ENCODE measurements around the gene PRKCSH. TPM values are rescaled to one million over a fixed set of nuclear protein-coding genes. Genes with fewer than 3 reads are reported as not detected.
A peak's percentile ranks its signal among the peaks of the same experiment; 100 is the strongest.

Gene PRKCSH
- total RNA-seq (100 to 1,000 TPM; 248 to 382 (median 334) TPM), total RNA-seq (65.1 to 216 (median 160) reads per million in 29 experiments)
- 122 TPM for total RNA-seq (2013)

- CTCF ChIA-PET = interaction anchor here in 1 of 2 donors (0.7 to 1.8 kb wide), 4 partner anchors 13 to 60 kb away, joined by 6 to 24 read pairs (median 15); partner anchors contain the start of gene SWSAP1
- POLR2A ChIA-PET = interaction anchor here in 1 of 2 donors (1.0 to 1.4 kb wide), 2 partner anchors 54 to 61 kb away, joined by 5 to 6 read pairs; partner anchors contain the start of gene SWSAP1
- Histone ChIP-seq H3K4me3 (ENCODE audit: control insufficient read depth in 1 of 2, extremely low read depth in 1 of 2, low read length in 1 of 2) (peak within 1 kb of the TSS; percentile 92 to 96), H3K4me1 (ENCODE audit: control insufficient read depth in 1 of 2, extremely low read depth in 1 of 2, insufficient read depth in 2 of 2, low read length in 2 of 2) (peaks cover 6 to 27% of the 10 kb centered on the region in 2 experiments), H3K36me3 (ENCODE audit: control insufficient read depth in 2 of 2, extremely low read depth in 1 of 2, insufficient read depth in 1 of 2, low read length in 1 of 2) (peaks cover 5 to 27% of the 10 kb centered on the region in 2 donors), H3K27me3 (replicated peaks in 1 of 2; ENCODE audit: control insufficient read depth in 2 of 2, extremely low read depth in 1 of 2, insufficient read depth in 2 of 2, low read length in 1 of 2) (peaks cover 0 to 9% of the 10 kb centered on the region in 2 experiments), H3K27ac (ENCODE audit: low read length) (peak within 1 kb of the TSS; percentile 75), H3K9me3 (no peaks in the 10 kb centered on the region)
- peaks cover 0 to 6% of the 10 kb centered on the region in 2 donors for H3K27me3 Mint-ChIP-seq
- ATAC-seq (replicated peaks in 1 of 4) = peak; percentile 93 to 97 (median 95)
- peak within 1 kb of the TSS; percentile 98 to 99 (median 99) for H3K4me3 Mint-ChIP-seq
- peaks cover 11% of the 10 kb centered on the region for H3K36me3 Mint-ChIP-seq
- WGBS (ENCODE audit: insufficient coverage) = under 1% methylated on average over 48 of the region's 53 CpGs
- peak; percentile 91 to 99 (median 96) for DNase-seq
- H3K9me3 Mint-ChIP-seq = no peaks in the 10 kb centered on the region
- peak within 1 kb of the TSS; percentile 94 to 98 for H3K27ac Mint-ChIP-seq
- H3K4me1 Mint-ChIP-seq = peaks cover 23 to 31% (median 25%) of the 10 kb centered on the region in 3 donors
These were observed at the start of gene PRKCSH, which contains the start of gene ODAD3 for GRCh38 chr19:11435057-11435832. Gene PRKCSH (plus strand): TSS chr19:11435635. CDS start chr19:11436118, 483 bp downstream. Gene ODAD3 (minus strand): TSS chr19:11435121. CDS start chr19:11435016, 105 bp downstream.

DNA sequence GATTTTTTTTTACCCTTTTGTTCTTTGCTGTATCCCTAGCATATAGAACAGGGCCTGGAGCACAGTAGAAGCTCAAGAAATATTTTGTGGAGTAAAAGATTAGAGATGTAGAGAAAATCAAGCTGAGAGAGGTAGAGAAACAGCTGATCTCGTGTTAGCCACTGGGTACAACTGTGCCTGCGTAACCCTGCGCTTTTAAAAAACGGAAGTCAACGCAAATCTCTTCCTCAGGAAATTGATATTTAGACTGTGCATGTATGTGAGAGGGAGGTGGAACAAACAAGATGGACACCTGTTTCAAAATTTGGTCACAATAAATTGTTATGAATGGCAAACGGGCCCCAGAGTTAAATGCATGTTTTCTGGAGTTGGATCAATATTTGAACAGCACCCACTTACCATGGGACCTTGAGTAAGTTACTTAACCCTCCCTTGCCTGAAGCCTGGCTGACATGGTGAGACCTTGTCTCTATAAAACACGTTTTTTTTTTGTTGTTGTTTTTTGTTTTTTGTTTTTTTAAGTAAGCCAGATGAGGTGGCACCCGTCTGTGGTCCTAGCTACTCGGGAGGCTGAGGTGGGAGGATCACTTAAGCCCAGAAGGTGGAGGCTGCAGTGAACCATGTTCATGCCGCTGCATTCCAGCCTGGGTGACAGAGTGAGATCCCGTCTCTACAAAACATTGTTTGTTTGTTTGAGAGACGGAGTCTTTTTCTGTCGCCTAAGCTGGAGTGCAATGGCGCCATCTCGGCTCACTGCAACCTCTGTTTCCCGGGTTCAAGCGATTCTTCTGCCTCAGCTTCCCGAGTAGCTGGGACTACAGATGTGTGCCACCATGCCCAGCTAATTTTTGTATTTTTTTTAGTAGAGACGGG lies 48.0 kb upstream of the PRKCSH start:
- Mint-ChIP-seq H3K36me3 (no peaks in the 10 kb centered on the region), H3K9me3 (peaks cover 0 to 4% (median 0%) of the 10 kb centered on the region in 3 donors), H3K27me3 (peaks cover 0 to 9% of the 10 kb centered on the region in 2 donors), H3K4me3 (no peak overlapping the region), H3K27ac (no peak overlapping the region), H3K4me1 (peaks cover 13 to 20% (median 17%) of the 10 kb centered on the region in 3 donors)
- Histone ChIP-seq H3K36me3 (ENCODE audit: control insufficient read depth in 2 of 2, extremely low read depth in 1 of 2, insufficient read depth in 1 of 2, low read length in 1 of 2) (no peaks in the 10 kb centered on the region), H3K27me3 (replicated peaks in 1 of 2; ENCODE audit: control insufficient read depth in 2 of 2, extremely low read depth in 1 of 2, insufficient read depth in 2 of 2, low read length in 1 of 2) (peaks cover 0 to 32% of the 10 kb centered on the region in 2 experiments), H3K4me1 (ENCODE audit: control insufficient read depth in 1 of 2, extremely low read depth in 1 of 2, insufficient read depth in 2 of 2, low read length in 2 of 2) (peaks cover 0 to 31% of the 10 kb centered on the region in 2 experiments), H3K27ac (ENCODE audit: low read length) (no peak overlapping the region), H3K9me3 (no peaks in the 10 kb centered on the region), H3K4me3 (ENCODE audit: control insufficient read depth in 1 of 2, extremely low read depth in 1 of 2, low read length in 1 of 2) (no peak overlapping the region)
- WGBS (ENCODE audit: insufficient coverage) = 49% methylated on average over 8 of the region's 19 CpGs
- ChIA-PET POLR2A (no interaction called here), CTCF (no interaction called here)
- ATAC-seq (replicated peaks in 1 of 4) = peak in 3 of 4 experiments; percentile 31 to 67 (median 35)
- DNase-seq = no peak

- no CpG with 5 or more reads among the region's 2 CpGs for WGBS (ENCODE audit: insufficient coverage)
- Histone ChIP-seq H3K36me3 (ENCODE audit: control insufficient read depth in 2 of 2, extremely low read depth in 1 of 2, insufficient read depth in 1 of 2, low read length in 1 of 2) (no peaks in the 10 kb centered on the region), H3K4me1 (ENCODE audit: control insufficient read depth in 1 of 2, extremely low read depth in 1 of 2, insufficient read depth in 2 of 2, low read length in 2 of 2) (peaks cover 0 to 11% of the 10 kb centered on the region in 2 experiments), H3K27me3 (replicated peaks in 1 of 2; ENCODE audit: control insufficient read depth in 2 of 2, extremely low read depth in 1 of 2, insufficient read depth in 2 of 2, low read length in 1 of 2) (peaks cover 0 to 12% of the 10 kb centered on the region in 2 experiments), H3K27ac (ENCODE audit: low read length) (no peak overlapping the region), H3K4me3 (ENCODE audit: control insufficient read depth in 1 of 2, extremely low read depth in 1 of 2, low read length in 1 of 2) (no peak overlapping the region), H3K9me3 (no peaks in the 10 kb centered on the region)
- no peak for DNase-seq
- CTCF ChIA-PET = interaction anchor here in 1 of 2 donors (0.6 kb wide), 1 partner anchor 99 kb away, joined by 3 read pairs; no protein-coding TSS in a partner anchor
- Mint-ChIP-seq H3K9me3 (peaks cover 0 to 4% (median 0%) of the 10 kb centered on the region in 3 donors), H3K27ac (no peak overlapping the region), H3K27me3 (peaks cover 4 to 8% of the 10 kb centered on the region in 2 donors), H3K4me1 (peaks cover 7 to 10% (median 8%) of the 10 kb centered on the region in 3 donors), H3K4me3 (no peak overlapping the region), H3K36me3 (no peaks in the 10 kb centered on the region)
- POLR2A ChIA-PET = interaction anchor here in 1 of 2 donors (0.6 kb wide), 2 partner anchors 62 to 1131 kb away, joined by 8 to 9 read pairs; no protein-coding TSS in a partner anchor
- ATAC-seq (replicated peaks in 1 of 4) = no peak
These were observed 45.1 kb upstream of the PRKCSH start for GRCh38 chr19:11390359-11390758.

- POLR2A ChIA-PET = interaction anchor here (0.6 kb wide), 2 partner anchors 15 to 1132 kb away, joined by 3 to 9 read pairs; no protein-coding TSS in a partner anchor
- no peak overlapping the region for H3K27ac Mint-ChIP-seq
- H3K9me3 Mint-ChIP-seq = peaks cover 0 to 4% (median 0%) of the 10 kb centered on the region in 3 donors
These were observed 44.3 kb upstream of the PRKCSH start for GRCh38 chr19:11390933-11391680.

GRCh38 chr19:11397089-11397610 lies 38.3 kb upstream of the PRKCSH start:
- DNase-seq (no peak), ATAC-seq (replicated peaks in 1 of 4) (no peak)
- no peak overlapping the region for H3K27ac ChIP-seq (ENCODE audit: low read length)
- ChIA-PET CTCF (no interaction called here), POLR2A (no interaction called here)
- H3K27me3 ChIP-seq (replicated peaks in 1 of 2; ENCODE audit: control insufficient read depth in 2 of 2, extremely low read depth in 1 of 2, insufficient read depth in 2 of 2, low read length in 1 of 2) = peaks cover 0 to 15% of the 10 kb centered on the region in 2 experiments
- no peaks in the 10 kb centered on the region for H3K4me1 ChIP-seq (ENCODE audit: control insufficient read depth in 1 of 2, extremely low read depth in 1 of 2, insufficient read depth in 2 of 2, low read length in 2 of 2)
- Mint-ChIP-seq H3K27ac (no peak overlapping the region), H3K9me3 (no peaks in the 10 kb centered on the region), H3K36me3 (no peaks in the 10 kb centered on the region), H3K27me3 (peaks cover 6 to 10% of the 10 kb centered on the region in 2 donors), H3K4me1 (peaks cover 0 to 4% (median 0%) of the 10 kb centered on the region in 3 donors), H3K4me3 (no peak overlapping the region)
- 89% methylated on average over 20 of the region's 22 CpGs for WGBS (ENCODE audit: insufficient coverage)
- H3K9me3 ChIP-seq = no peaks in the 10 kb centered on the region
- no peak overlapping the region for H3K4me3 ChIP-seq (ENCODE audit: control insufficient read depth in 1 of 2, extremely low read depth in 1 of 2, low read length in 1 of 2)
- no peaks in the 10 kb centered on the region for H3K36me3 ChIP-seq (ENCODE audit: control insufficient read depth in 2 of 2, extremely low read depth in 1 of 2, insufficient read depth in 1 of 2, low read length in 1 of 2)

More at GRCh38 chr19:11390933-11391680, 44.3 kb upstream of the PRKCSH start:
- WGBS (ENCODE audit: insufficient coverage) = 80% methylated on average over 2 of the region's 4 CpGs
- Histone ChIP-seq H3K27me3 (replicated peaks in 1 of 2; ENCODE audit: control insufficient read depth in 2 of 2, extremely low read depth in 1 of 2, insufficient read depth in 2 of 2, low read length in 1 of 2) (peaks cover 0 to 12% of the 10 kb centered on the region in 2 experiments), H3K4me1 (ENCODE audit: control insufficient read depth in 1 of 2, extremely low read depth in 1 of 2, insufficient read depth in 2 of 2, low read length in 2 of 2) (peaks cover 0 to 11% of the 10 kb centered on the region in 2 experiments), H3K4me3 (ENCODE audit: control insufficient read depth in 1 of 2, extremely low read depth in 1 of 2, low read length in 1 of 2) (no peak overlapping the region), H3K27ac (ENCODE audit: low read length) (no peak overlapping the region), H3K9me3 (no peaks in the 10 kb centered on the region), H3K36me3 (ENCODE audit: control insufficient read depth in 2 of 2, extremely low read depth in 1 of 2, insufficient read depth in 1 of 2, low read length in 1 of 2) (no peaks in the 10 kb centered on the region)
- CTCF ChIA-PET = interaction anchor here in 1 of 2 donors (0.7 kb wide), 1 partner anchor 10 kb away, joined by 3 read pairs; no protein-coding TSS in a partner anchor
- H3K4me1 Mint-ChIP-seq = peaks cover 7 to 10% (median 8%) of the 10 kb centered on the region in 3 donors
- H3K36me3 Mint-ChIP-seq = no peaks in the 10 kb centered on the region
- no peak for ATAC-seq (replicated peaks in 1 of 4)
- H3K27me3 Mint-ChIP-seq = peaks cover 4 to 10% of the 10 kb centered on the region in 2 donors
- DNase-seq = no peak
- no peak overlapping the region for H3K4me3 Mint-ChIP-seq
